GM12878 (cell line): ENCODE data around the gene FAM151A. TPM values are rescaled to one million over a fixed set of nuclear protein-coding genes. Genes with fewer than 3 reads are reported as not detected.

Source experiments
- ATAC-seq: fragments of 200-7000 bp; cut with Tn5 transposase; 3 replicates; pipeline ENCODE4 v1.9.1; 2020; ENCODE audit warnings: mild to moderate bottlenecking, moderate library complexity
- BruUV-seq: library from RNA; stranded (reverse); fragments of 400-500 nt; replicated peaks from 2 replicates; lab custom pipeline; 2021; lab: Mats Ljungman, UMichigan
- CTCF ChIA-PET: fragments of 300-600 bp; sonication (Branson Sonifier 250); formaldehyde crosslinking; extraction: SDS; loops from one replicate; lab custom pipeline; 2021; ENCODE audit warnings: inconsistent platforms; lab: Yijun Ruan, JAX
- POLR2A ChIA-PET: fragments of 350-600 bp; formaldehyde crosslinking; extraction: SDS; loops from one replicate; lab custom pipeline; 2021; ENCODE audit warnings: inconsistent platforms; lab: Charles Lee
- RAD21 ChIA-PET: fragments of 300-600 bp; sonication (Branson Sonifier 250); formaldehyde crosslinking; loops from one replicate; lab custom pipeline; 2023; ENCODE audit warnings: antibody characterized with exemption; ENCODE audit not compliant: unreplicated experiment; lab: Charles Lee
- SMC1A ChIA-PET: fragments of 300-600 bp; sonication (Branson Sonifier 250); formaldehyde crosslinking; loops from one replicate; lab custom pipeline; 2023; ENCODE audit not compliant: unreplicated experiment, uncharacterized antibody; lab: Charles Lee
- DNase-seq: peaks from one replicate; pipeline ENCODE4 v3.0.0-alpha.2; 2011; ENCODE audit warnings: low read depth, low spot score
- FAIRE-seq: peaks from 3 replicates; lab custom pipeline; 2011; peaks lifted over from hg19 to GRCh38; lab: Jason Lieb, UNC
- H2AFZ ChIP-seq: 2 replicates; pipeline ENCODE4 v1.6.0; 2011; ENCODE audit warnings: low read depth, low read length, control low read depth; ENCODE audit not compliant: control insufficient read depth
- H3K27ac ChIP-seq: 2 replicates; pipeline ENCODE4 v1.5.1; 2011; ENCODE audit warnings: control low read depth; ENCODE audit not compliant: control insufficient read depth, insufficient read depth
- H3K27me3 ChIP-seq, 2 experiments: replicated peaks in 1 of 2; 2 replicates each; pipeline versions ENCODE4 v1.6.0 to v1.6.1; 2011; ENCODE audit warnings: low read length in 1 of 2; ENCODE audit not compliant: control insufficient read depth in 2 of 2, insufficient read depth in 2 of 2
- H3K36me3 ChIP-seq, 2 experiments: 2 replicates each; pipeline ENCODE4 v1.5.1; 2011; ENCODE audit warnings: low read length in 1 of 2; ENCODE audit not compliant: control insufficient read depth in 2 of 2, insufficient read depth in 2 of 2
- H3K4me1 ChIP-seq: 2 replicates; pipeline ENCODE4 v1.6.1; 2011; ENCODE audit warnings: mild to moderate bottlenecking, low read length, moderate library complexity, mixed read lengths; ENCODE audit not compliant: control insufficient read depth, insufficient read depth
- H3K4me2 ChIP-seq: 2 replicates; pipeline ENCODE4 v1.6.0; 2011; ENCODE audit warnings: control low read depth; ENCODE audit not compliant: control insufficient read depth, insufficient read depth
- H3K4me3 ChIP-seq: fragments of 200-600 bp; sonication (generic); 2 replicates; pipeline ENCODE4 v1.5.1; 2016
- H3K79me2 ChIP-seq: 2 replicates; pipeline ENCODE4 v1.6.0; 2011; ENCODE audit warnings: low read length; ENCODE audit not compliant: control insufficient read depth, insufficient read depth
- H3K9ac ChIP-seq: 2 replicates; pipeline ENCODE4 v1.8.0; 2011; ENCODE audit warnings: low read length, control low read depth, mixed read lengths; ENCODE audit not compliant: control insufficient read depth, insufficient read depth
- H3K9me3 ChIP-seq: replicated peaks from 3 replicates; pipeline ENCODE4 v1.5.1; 2011; ENCODE audit warnings: mild to moderate bottlenecking, low read length; ENCODE audit not compliant: control insufficient read depth, insufficient read depth
- H4K20me1 ChIP-seq: 2 replicates; pipeline ENCODE4 v1.6.0; 2011; ENCODE audit not compliant: control insufficient read depth, insufficient read depth
- ASH2L ChIP-seq: fragments of 300-600, 200-600 bp; sonication (generic); IDR thresholded peaks from 2 replicates; pipeline ENCODE4 v1.6.1; 2017; ENCODE audit warnings: low read depth, mild to moderate bottlenecking, borderline replicate concordance
- BACH1 ChIP-seq: fragments of 450-650 bp; IDR thresholded peaks from 2 replicates; pipeline ENCODE4 v1.6.1; 2017; ENCODE audit warnings: mild to moderate bottlenecking, borderline replicate concordance
- CBFB ChIP-seq: IDR thresholded peaks from 2 replicates; pipeline ENCODE4 v1.6.1; 2016; ENCODE audit warnings: antibody characterized with exemption, low read depth
- CBX5 ChIP-seq: sonication (generic); IDR thresholded peaks from 2 replicates; pipeline ENCODE4 v1.6.1; 2016; ENCODE audit warnings: low read depth, moderate library complexity, mild to moderate bottlenecking, inconsistent platforms
- CHD4 ChIP-seq: fragments of 200-600 bp; sonication (generic); IDR thresholded peaks from 2 replicates; pipeline ENCODE4 v1.6.1; 2016; ENCODE audit warnings: mild to moderate bottlenecking
- EP300 ChIP-seq, 2 experiments: fragments of 150-350 bp in 1 of 2; IDR thresholded peaks; 2 replicates each; pipeline ENCODE4 v1.6.1; 2011 to 2012; ENCODE audit warnings: low read depth in 2 of 2, low read length in 2 of 2, borderline replicate concordance in 1 of 2, improper control_type of control experiment in 1 of 2, inconsistent platforms in 1 of 2; ENCODE audit not compliant: control insufficient read depth in 1 of 2
- ESRRA ChIP-seq: IDR thresholded peaks from 2 replicates; pipeline ENCODE4 v1.6.1; 2012; ENCODE audit warnings: mild to moderate bottlenecking, low read length, improper control_type of control experiment
- GABPA ChIP-seq: IDR thresholded peaks from 2 replicates; pipeline ENCODE4 v1.6.1; 2014; ENCODE audit warnings: antibody characterized with exemption, low read depth, mild to moderate bottlenecking, inconsistent platforms
- HSF1 ChIP-seq: fragments of 150-350 bp; IDR thresholded peaks from 2 replicates; pipeline ENCODE4 v1.6.1; 2014; ENCODE audit warnings: mild to moderate bottlenecking, low read depth, low read length
- IKZF1 ChIP-seq: fragments of 450-650 bp; conservative IDR thresholded peaks from 2 replicates; pipeline ENCODE4 v1.6.1; 2017; ENCODE audit warnings: antibody characterized with exemption, mild to moderate bottlenecking
- LARP7 ChIP-seq: fragments of 450-650 bp; IDR thresholded peaks from 2 replicates; pipeline ENCODE4 v1.6.1; 2017; ENCODE audit warnings: mild to moderate bottlenecking
- MTA3 ChIP-seq: IDR thresholded peaks from 2 replicates; pipeline ENCODE4 v1.6.1; 2012; ENCODE audit warnings: low read length, inconsistent platforms, borderline replicate concordance
- POLR2AphosphoS5 ChIP-seq: IDR thresholded peaks from 2 replicates; pipeline ENCODE4 v1.6.1; 2011; ENCODE audit warnings: mild to moderate bottlenecking, low read length, inconsistent platforms
- RBBP5 ChIP-seq: fragments of 200-600 bp; sonication (generic); conservative IDR thresholded peaks from 2 replicates; pipeline ENCODE4 v1.6.1; 2016
- STAT3 ChIP-seq: IDR thresholded peaks from 2 replicates; pipeline ENCODE4 v1.6.1; 2011; ENCODE audit warnings: low read depth, low read length, improper control_type of control experiment
- TARDBP ChIP-seq: IDR thresholded peaks from 2 replicates; pipeline ENCODE4 v1.6.1; 2016; ENCODE audit warnings: borderline replicate concordance
- YY1 ChIP-seq: IDR thresholded peaks from 2 replicates; pipeline ENCODE4 v1.6.1; 2011; ENCODE audit warnings: low read depth, mild to moderate bottlenecking, low read length
- ZNF592 ChIP-seq: fragments of 450-650 bp; IDR thresholded peaks from 2 replicates; pipeline ENCODE4 v1.6.1; 2017; ENCODE audit warnings: mild to moderate bottlenecking, moderate library complexity
- ZSCAN29 ChIP-seq: fragments of 450-650 bp; IDR thresholded peaks from 2 replicates; pipeline ENCODE4 v1.6.1; 2017; ENCODE audit warnings: mild to moderate bottlenecking, moderate library complexity
- ZZZ3 ChIP-seq: IDR thresholded peaks from 2 replicates; pipeline ENCODE4 v1.6.1; 2011; ENCODE audit warnings: low read depth; ENCODE audit not compliant: control insufficient read depth, insufficient read length
- WGBS: methylation state at CpG from one replicate; pipeline ENCODE4 v1.1.6; 2016; ENCODE audit warnings: low lambda C conversion rate; ENCODE audit not compliant: insufficient replicate concordance, insufficient coverage; ENCODE audit errors: missing lambda C conversion rate; 5-methylcytosine and 5-hydroxymethylcytosine counted together
- in situ Hi-C: fragments of 300-500 bp; cut with MboI; formaldehyde crosslinking; loops from 9 replicates; pipeline ENCODE4 v1.14.3; 2018; ENCODE audit warnings: mixed read lengths
- intact Hi-C: fragments of 100-400 bp; cut with micrococcal nuclease; formaldehyde crosslinking; loops from one replicate; pipeline ENCODE4 v1.14.2; 2022; ENCODE audit not compliant: unreplicated experiment
- polyA plus RNA-seq, 11 experiments: library from polyadenylated mRNA; depleted of rRNA in 4 of 11; unstranded in 6 of 11; stranded (reverse) in 5 of 11; fragments of >200 nt; fragmentation: Nextera tagmentation in 4 of 11; fragmentation: Illumina TruSeq in 1 of 11; extraction: Ambion mirVana in 4 of 11; extraction: Trizol in 1 of 11; gene quantifications; 1 replicate in 1 of 11; 2 replicates in 10 of 11; pipeline versions ENCODE4 v1.2.1 to v1.2.3, GENCODE V29; 2011 to 2016; ENCODE audit warnings: inconsistent platforms in 2 of 11, missing spikeins in 2 of 11, low read depth in 1 of 11
- total RNA-seq, 4 experiments: library from RNA; depleted of rRNA in 3 of 4; stranded (reverse); fragments of >200 nt in 3 of 4; fragmentation: Illumina TruSeq in 1 of 4; extraction: Trizol in 1 of 4; gene quantifications; 2 replicates each; pipeline versions ENCODE4 v1.2.1 to v1.2.3, GENCODE V29; 2013 to 2021

Gene FAM151A
- total and polyA plus RNA-seq, 10 of the 15 experiments (the other 5 are each of a cell fraction or from before 2014, with no cell fraction given), result 0.09 to 0.34 (median 0.14) TPM; not detected in 5

- Histone ChIP-seq H3K4me1 (peaks cover 5% of the 10 kb centered on the region; the same call in 1 of the 2 replicates), H3K79me2 (no peaks in the 10 kb centered on the region), H3K4me3 (no peak overlapping the region), H3K27ac (no peak overlapping the region), H4K20me1 (no peaks in the 10 kb centered on the region), H2AFZ (no peak overlapping the region), H3K9ac (no peak overlapping the region), H3K27me3 (no peaks in the 10 kb centered on the region), H3K9me3 (no peaks in the 10 kb centered on the region; the same call in 2 of the 3 replicates), H3K36me3 (no peaks in the 10 kb centered on the region), H3K4me2 (no peak overlapping the region)
- DNase-seq, result no peak
- no peak for ATAC-seq
- 58% methylated on average over 10 of the region's 10 CpGs for WGBS
- intact Hi-C loops (no loop called here), in situ Hi-C loops (no loop called here)
- TF ChIP-seq EP300 (IDR thresholded peaks at IDR 0.05; ENCODE audit: borderline replicate concordance in 1 of 2, control insufficient read depth in 1 of 2, low read depth in 2 of 2, low read length in 2 of 2) (no peak), STAT3 (no peak), ASH2L (no peak), IKZF1 (no peak), YY1 (no peak), MTA3 (no peak), ZNF592 (no peak), CBFB (no peak), BACH1 (no peak), LARP7 (no peak), CHD4 (no peak), ZZZ3 (no peak), ESRRA (no peak), HSF1 (no peak), ZSCAN29 (no peak), TARDBP (no peak), GABPA (no peak), RBBP5 (no peak), CBX5 (no peak), POLR2AphosphoS5 (no peak)
- ChIA-PET CTCF (no interaction called here), SMC1A (no interaction called here), POLR2A (no interaction called here), RAD21 (interaction anchor here (0.6 kb wide), 1 partner anchor 37 kb away, joined by 3 read pairs; no protein-coding TSS in a partner anchor)
- no TSS peak for BruUV-seq
- FAIRE-seq, result no peak
These were observed 3.9 kb upstream of the FAM151A start for GRCh38 chr1:54627196-54627595.
